ENCODE data around the gene OR10H4.

GRCh38 chr19:15986701-15987100 lies 37.9 kb downstream of the OR10H4 start:
- TF ChIP-seq POLR2AphosphoS5 (IDR thresholded peaks at IDR 0.05), result no peak
- no peak for TF ChIP-seq POLR2A (IDR thresholded peaks at IDR 0.05)
- TF ChIP-seq CTCF (IDR thresholded peaks at IDR 0.05), result no peak

Measured in breast epithelium (tissue), 3 donors.